Neural cell (in vitro differentiated cells): ENCODE data around the gene SMARCAD1. TPM values are rescaled to one million over a fixed set of nuclear protein-coding genes. Genes with fewer than 3 reads are reported as not detected.

Experiments used
- H2AFZ ChIP-seq: fragments of 200-600, 300-800 bp; sonication (generic), shearing (Covaris generic); 2 replicates; pipeline ENCODE4 v1.6.0; 2014; ENCODE audit warnings: low read depth, mild to moderate bottlenecking, antibody characterized with exemption, low read length, moderate library complexity
- H3F3A ChIP-seq: fragments of 200-600 bp; shearing (Covaris generic); 2 replicates; pipeline ENCODE4 v1.6.1; 2016; ENCODE audit warnings: mild to moderate bottlenecking, moderate library complexity, mixed read lengths, antibody characterized with exemption, low read length; ENCODE audit not compliant: insufficient read depth, poor library complexity, severe bottlenecking
- H3K27ac ChIP-seq: fragments of 200-600, 300-800 bp; sonication (generic), shearing (Covaris generic); 2 replicates; pipeline ENCODE4 v1.5.1; 2014; ENCODE audit warnings: mild to moderate bottlenecking, low read length, moderate library complexity
- H3K27me3 ChIP-seq: fragments of 300-800, 200-600 bp; sonication (generic), shearing (Covaris generic); 2 replicates; pipeline ENCODE4 v1.6.0; 2014; ENCODE audit warnings: mild to moderate bottlenecking, low read depth, low read length, moderate library complexity; ENCODE audit not compliant: insufficient read depth
- H3K36me3 ChIP-seq: fragments of 300-800, 200-600 bp; sonication (generic), shearing (Covaris generic); 2 replicates; pipeline ENCODE4 v1.5.1; 2014; ENCODE audit warnings: mild to moderate bottlenecking, antibody characterized with exemption, low read length, moderate library complexity; ENCODE audit not compliant: insufficient read depth
- H3K4me2 ChIP-seq: fragments of 300-800, 200-600 bp; sonication (generic), shearing (Covaris generic); 2 replicates; pipeline ENCODE4 v1.6.0; 2014; ENCODE audit warnings: mild to moderate bottlenecking, low read length
- H3K4me3 ChIP-seq: fragments of 300-800, 200-600 bp; sonication (generic), shearing (Covaris generic); 2 replicates; pipeline ENCODE4 v1.5.1; 2014; ENCODE audit warnings: mild to moderate bottlenecking, low read length, moderate library complexity
- H3K79me2 ChIP-seq: fragments of 200-600 bp; shearing (Covaris generic); replicated peaks from 2 replicates; pipeline ENCODE4 v1.6.0; 2014; ENCODE audit warnings: mild to moderate bottlenecking, low read length, moderate library complexity; ENCODE audit not compliant: insufficient read depth
- H3K9ac ChIP-seq: fragments of 300-800, 200-600 bp; sonication (generic), shearing (Covaris generic); 2 replicates; pipeline ENCODE4 v1.6.1; 2016; ENCODE audit warnings: mild to moderate bottlenecking, low read length, mixed read lengths
- H3K9me2 ChIP-seq: fragments of 200-600 bp; shearing (Covaris generic); 2 replicates; pipeline ENCODE4 v1.6.1; 2016; ENCODE audit warnings: mild to moderate bottlenecking, low read length, mixed read lengths; ENCODE audit not compliant: insufficient read depth
- H3K9me3 ChIP-seq: fragments of 200-600, 300-800 bp; sonication (generic), shearing (Covaris generic); 2 replicates; pipeline ENCODE4 v1.6.1; 2016; ENCODE audit warnings: mild to moderate bottlenecking, mixed run types, low read length, moderate library complexity, mixed read lengths
- H4K20me1 ChIP-seq: fragments of 200-600 bp; shearing (Covaris generic); 2 replicates; pipeline ENCODE4 v1.6.1; 2016; ENCODE audit warnings: mild to moderate bottlenecking, mixed run types; ENCODE audit not compliant: insufficient read depth
- CTCF ChIP-seq: fragments of 450-650 bp; IDR thresholded peaks from 2 replicates; pipeline ENCODE4 v1.5.1; 2014; ENCODE audit warnings: antibody characterized with exemption, mild to moderate bottlenecking, moderate library complexity; ENCODE audit not compliant: poor library complexity, severe bottlenecking
- EP300 ChIP-seq: fragments of 450-650 bp; conservative IDR thresholded peaks from 2 replicates; pipeline ENCODE4 v1.6.1; 2014; ENCODE audit warnings: antibody characterized with exemption, mild to moderate bottlenecking, moderate library complexity; ENCODE audit not compliant: poor library complexity, severe bottlenecking
- EZH2 ChIP-seq: fragments of 200-600, 300-800 bp; shearing (Covaris generic), sonication (generic); IDR thresholded peaks from 2 replicates; pipeline ENCODE4 v1.6.1; 2014; ENCODE audit warnings: antibody characterized with exemption, low read length, borderline replicate concordance, mild to moderate bottlenecking; ENCODE audit not compliant: insufficient read depth, poor library complexity, severe bottlenecking
- MXI1 ChIP-seq: fragments of 450-650 bp; conservative IDR thresholded peaks from 2 replicates; pipeline ENCODE4 v1.6.1; 2014; ENCODE audit warnings: antibody characterized with exemption, mild to moderate bottlenecking; ENCODE audit not compliant: poor library complexity, severe bottlenecking
- POLR2AphosphoS5 ChIP-seq: IDR thresholded peaks from 2 replicates; pipeline ENCODE4 v1.6.1; 2012
- RAD21 ChIP-seq: fragments of 450-650 bp; conservative IDR thresholded peaks from 2 replicates; pipeline ENCODE4 v1.6.1; 2014; ENCODE audit warnings: antibody characterized with exemption, mild to moderate bottlenecking, moderate library complexity
- REST ChIP-seq: IDR thresholded peaks from 2 replicates; pipeline ENCODE4 v1.6.1; 2012; ENCODE audit warnings: borderline replicate concordance
- SMC3 ChIP-seq: fragments of 450-650 bp; conservative IDR thresholded peaks from 2 replicates; pipeline ENCODE4 v1.6.1; 2014; ENCODE audit warnings: antibody characterized with exemption, mild to moderate bottlenecking, moderate library complexity; ENCODE audit not compliant: poor library complexity
- TAF1 ChIP-seq: IDR thresholded peaks from 2 replicates; pipeline ENCODE4 v1.6.1; 2012; ENCODE audit warnings: low read depth
- polyA plus RNA-seq: library from polyadenylated mRNA; depleted of rRNA; stranded (reverse); fragments of >200 nt; gene quantifications from 2 replicates; pipeline ENCODE4 v1.2.3, GENCODE V29; 2014

The SMARCAD1 gene
- polyA plus RNA-seq, 1 donor from 2014 or later, result 129 TPM

GRCh38 chr4:94302191-94302590, 94.5 kb downstream of the SMARCAD1 start:
- H3K4me2 ChIP-seq, result no peak overlapping the region
- no peaks in the 10 kb centered on the region for H4K20me1 ChIP-seq
- no peak overlapping the region for H3K4me3 ChIP-seq
- H3K9me3 ChIP-seq, result no peaks in the 10 kb centered on the region
- H3F3A ChIP-seq, result no peaks in the 10 kb centered on the region
- H3K27me3 ChIP-seq, result no peaks in the 10 kb centered on the region
- H3K79me2 ChIP-seq, result no peaks in the 10 kb centered on the region
- H3K9ac ChIP-seq, result no peak overlapping the region
- TF ChIP-seq CTCF (no peak), EP300 (no peak), REST (no peak), POLR2AphosphoS5 (no peak), SMC3 (no peak), TAF1 (no peak), MXI1 (no peak), RAD21 (no peak)
- H3K27ac ChIP-seq, result no peak overlapping the region
- no peaks in the 10 kb centered on the region for H3K9me2 ChIP-seq
- H3K36me3 ChIP-seq, result no peaks in the 10 kb centered on the region
- no peak overlapping the region for H2AFZ ChIP-seq

GRCh38 chr4:94304365-94304971, 96.8 kb downstream of the SMARCAD1 start:
- H3K27ac ChIP-seq, result no peak overlapping the region
- H3K27me3 ChIP-seq, result no peaks in the 10 kb centered on the region
- no peak overlapping the region for H3K4me2 ChIP-seq
- H2AFZ ChIP-seq, result no peak overlapping the region
- no peak overlapping the region for H3K9ac ChIP-seq
- no peaks in the 10 kb centered on the region for H3K36me3 ChIP-seq
- no peaks in the 10 kb centered on the region for H3F3A ChIP-seq
- no peaks in the 10 kb centered on the region for H3K9me2 ChIP-seq
- TF ChIP-seq RAD21 (peak; percentile 79), TAF1 (no peak), CTCF (peak; percentile 82), REST (no peak), POLR2AphosphoS5 (no peak), SMC3 (peak; percentile 83), EZH2 (no peak)
- no peak overlapping the region for H3K4me3 ChIP-seq
- no peaks in the 10 kb centered on the region for H4K20me1 ChIP-seq
- no peaks in the 10 kb centered on the region for H3K9me3 ChIP-seq
- H3K79me2 ChIP-seq, result no peaks in the 10 kb centered on the region
